Stimulated activated naive CD8-positive, alpha-beta T cell treated with anti-CD3 and anti-CD28 coated beads, Interleukin-15, Interleukin-2, amounts not matched to agents 100 ng/mL and 50 ng/mL, for 24 hours (primary cell): ENCODE measurements around the gene HIVEP3.

Experiments
- H3K27ac Mint-ChIP-seq: one replicate; pipeline ENCODE4 v1.8.0; 2021; ENCODE audit warnings: mild to moderate bottlenecking, mixed read lengths
- H3K27me3 Mint-ChIP-seq: one replicate; pipeline ENCODE4 v1.8.0; 2021; ENCODE audit warnings: mixed read lengths
- H3K36me3 Mint-ChIP-seq: one replicate; pipeline ENCODE4 v1.8.0; 2021; ENCODE audit warnings: low read depth, mixed read lengths
- H3K4me1 Mint-ChIP-seq: one replicate; pipeline ENCODE4 v1.8.0; 2021; ENCODE audit warnings: low read depth, mixed read lengths
- H3K4me3 Mint-ChIP-seq: one replicate; pipeline ENCODE4 v1.8.0; 2021; ENCODE audit warnings: mild to moderate bottlenecking, mixed read lengths
- H3K9me3 Mint-ChIP-seq: one replicate; pipeline ENCODE4 v1.8.0; 2021; ENCODE audit warnings: mixed read lengths

Gene HIVEP3

DNA sequence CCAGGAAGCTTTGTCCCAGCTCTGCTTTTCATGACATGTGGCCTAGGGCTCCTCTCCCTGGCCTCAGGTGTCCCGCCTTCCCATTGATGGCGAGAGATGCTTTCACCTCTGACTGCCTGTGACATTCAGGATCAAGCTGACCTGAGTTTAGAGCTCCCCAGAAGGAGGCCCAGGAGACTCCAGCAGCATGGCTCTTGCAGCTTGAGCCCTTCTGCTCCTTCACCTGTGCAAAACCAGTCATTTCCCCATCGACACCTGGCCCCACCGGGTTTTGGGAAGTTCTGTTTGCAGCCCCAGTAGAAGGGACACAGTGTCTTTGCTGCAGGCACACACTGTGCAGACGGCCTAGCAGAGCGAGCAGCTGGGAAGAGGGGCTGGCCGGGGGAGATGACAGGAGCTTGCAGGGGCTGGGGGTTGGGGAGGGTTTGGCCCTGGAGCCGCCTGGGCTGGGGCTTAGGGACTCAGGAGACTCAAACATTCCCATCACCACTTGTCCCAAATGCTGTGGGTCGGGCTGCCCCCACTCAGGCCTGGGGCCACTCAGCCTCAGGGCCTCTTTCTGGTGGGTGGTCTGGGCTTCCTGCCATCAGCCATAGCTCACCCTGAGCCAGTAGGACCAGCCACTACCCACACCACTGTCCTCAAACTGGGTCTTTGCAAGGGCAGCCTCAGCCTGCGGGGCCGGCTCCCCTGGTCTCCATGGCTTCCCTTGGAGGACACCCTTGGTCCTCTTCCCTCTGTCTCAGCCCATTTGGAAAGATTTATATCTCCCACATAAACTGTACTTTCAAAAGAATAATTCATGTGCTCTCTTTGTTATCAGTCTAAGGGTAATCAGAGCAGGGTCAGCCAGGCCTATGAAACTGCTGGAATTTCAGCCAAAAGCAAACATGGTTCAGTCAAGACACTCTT lies 430.4 kb downstream of the HIVEP3 start:
- Mint-ChIP-seq H3K9me3 (no peaks in the 10 kb centered on the region), H3K27me3 (peaks cover 20% of the 10 kb centered on the region), H3K36me3 (no peaks in the 10 kb centered on the region), H3K4me1 (peaks cover 11% of the 10 kb centered on the region), H3K27ac (no peak overlapping the region), H3K4me3 (no peak overlapping the region)

DNA sequence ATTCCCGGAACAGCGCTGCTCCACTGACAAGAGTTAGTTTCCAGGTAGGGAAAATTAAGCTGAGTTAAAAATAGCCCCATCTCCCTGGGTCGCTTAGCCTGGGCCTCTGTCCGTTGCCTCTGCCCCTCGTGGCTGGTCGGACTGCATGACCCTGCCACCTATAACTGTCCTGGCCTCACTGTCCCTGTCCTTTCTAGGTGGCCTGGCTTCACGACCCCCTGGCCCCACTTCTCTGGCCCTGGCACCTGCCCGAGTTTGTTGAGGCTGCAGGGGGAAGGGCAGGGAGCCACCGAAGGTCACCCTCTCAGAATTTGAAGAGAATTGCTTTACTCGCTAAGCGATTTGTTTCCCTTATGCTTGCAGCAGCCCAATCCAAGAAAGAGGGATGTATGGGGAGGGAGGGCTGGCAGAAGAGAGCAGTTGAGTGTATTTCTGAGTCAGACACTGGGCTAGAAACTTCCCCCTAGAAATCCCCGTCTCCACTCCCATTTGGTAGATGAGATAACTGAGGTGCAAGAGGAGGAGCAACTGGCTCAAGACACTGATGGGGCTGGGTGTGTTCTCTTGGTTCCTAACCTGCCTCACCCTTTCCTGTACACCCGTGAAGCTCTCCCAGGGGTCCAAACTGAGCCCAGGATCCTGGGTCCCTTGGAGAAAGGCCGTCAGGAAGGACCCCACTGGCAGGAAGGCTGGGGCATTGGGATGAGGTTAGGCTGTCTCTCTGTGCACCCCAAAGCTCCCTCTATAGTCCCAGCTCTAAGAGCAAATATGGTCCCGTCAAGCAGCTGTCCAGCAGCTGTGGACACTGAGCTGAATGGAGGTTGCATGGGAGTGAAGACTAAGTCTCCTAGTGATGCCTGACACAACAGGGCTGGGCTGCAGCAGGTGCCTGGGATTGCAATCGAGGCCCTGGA lies 431.3 kb downstream of the HIVEP3 start:
- no peaks in the 10 kb centered on the region for H3K9me3 Mint-ChIP-seq
- peaks cover 20% of the 10 kb centered on the region for H3K27me3 Mint-ChIP-seq
- peaks cover 8% of the 10 kb centered on the region for H3K4me1 Mint-ChIP-seq
- H3K36me3 Mint-ChIP-seq = no peaks in the 10 kb centered on the region
- H3K27ac Mint-ChIP-seq = no peak overlapping the region
- H3K4me3 Mint-ChIP-seq = no peak overlapping the region

DNA sequence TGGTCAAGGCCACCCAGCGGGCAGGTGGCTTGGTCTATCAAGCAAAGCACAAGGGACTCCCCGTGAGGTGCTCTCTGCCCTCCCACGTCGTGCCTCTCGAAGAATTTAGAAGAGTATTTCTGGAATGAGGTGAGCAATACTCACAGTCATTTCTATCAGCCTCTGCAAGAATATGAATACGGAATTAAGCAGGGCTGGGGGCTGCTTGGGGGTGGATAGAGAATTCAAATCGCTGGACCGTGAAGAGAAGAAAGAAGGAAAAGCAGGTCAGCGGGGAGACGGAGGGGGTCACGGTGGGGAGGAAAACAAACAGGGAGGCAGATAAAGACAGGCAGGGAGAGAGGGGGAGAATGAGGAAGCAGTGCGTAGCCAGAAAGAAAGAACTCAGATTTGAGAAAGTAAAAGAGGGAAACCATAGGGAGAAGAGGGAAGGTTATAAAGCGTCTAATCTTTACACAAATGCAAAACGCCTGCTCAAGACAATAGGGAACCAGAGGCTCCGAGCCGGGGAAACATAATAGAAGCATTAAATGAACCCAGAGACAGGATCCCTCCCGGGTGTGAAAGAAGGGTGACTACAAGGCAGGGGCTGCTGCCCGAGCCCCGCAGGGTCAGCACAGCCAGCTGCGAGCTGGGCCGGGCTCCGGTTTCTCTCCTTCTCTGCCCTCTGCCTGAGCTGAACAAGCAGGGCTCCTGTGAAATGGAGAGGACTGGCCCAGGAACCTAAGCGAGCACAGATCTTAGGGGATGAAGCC lies 432.2 kb downstream of the HIVEP3 start:
- H3K36me3 Mint-ChIP-seq = no peaks in the 10 kb centered on the region
- H3K4me1 Mint-ChIP-seq = peaks cover 8% of the 10 kb centered on the region
- peaks cover 20% of the 10 kb centered on the region for H3K27me3 Mint-ChIP-seq
- no peaks in the 10 kb centered on the region for H3K9me3 Mint-ChIP-seq
- H3K4me3 Mint-ChIP-seq = no peak overlapping the region
- peak overlapping the region; percentile 46 for H3K27ac Mint-ChIP-seq

DNA sequence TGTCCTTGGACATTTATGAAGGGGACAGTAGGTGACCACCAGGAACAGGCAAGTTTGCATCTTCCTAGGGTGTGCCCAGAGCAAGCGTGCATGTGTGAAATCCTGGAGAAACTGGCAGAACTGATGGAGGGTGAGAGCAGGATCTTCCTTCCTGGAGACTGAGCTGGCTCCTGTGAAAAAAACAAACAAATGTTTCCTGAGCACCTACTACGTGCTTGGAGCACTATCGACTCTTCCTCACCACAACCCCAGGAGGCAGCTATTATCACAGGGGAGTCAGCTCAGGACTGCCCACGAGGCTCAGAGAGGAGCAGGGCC lies 432.7 kb downstream of the HIVEP3 start:
- Mint-ChIP-seq H3K4me3 (no peak overlapping the region), H3K4me1 (peaks cover 8% of the 10 kb centered on the region), H3K27ac (peak overlapping the region; percentile 46), H3K9me3 (no peaks in the 10 kb centered on the region), H3K36me3 (no peaks in the 10 kb centered on the region), H3K27me3 (peaks cover 20% of the 10 kb centered on the region)

DNA sequence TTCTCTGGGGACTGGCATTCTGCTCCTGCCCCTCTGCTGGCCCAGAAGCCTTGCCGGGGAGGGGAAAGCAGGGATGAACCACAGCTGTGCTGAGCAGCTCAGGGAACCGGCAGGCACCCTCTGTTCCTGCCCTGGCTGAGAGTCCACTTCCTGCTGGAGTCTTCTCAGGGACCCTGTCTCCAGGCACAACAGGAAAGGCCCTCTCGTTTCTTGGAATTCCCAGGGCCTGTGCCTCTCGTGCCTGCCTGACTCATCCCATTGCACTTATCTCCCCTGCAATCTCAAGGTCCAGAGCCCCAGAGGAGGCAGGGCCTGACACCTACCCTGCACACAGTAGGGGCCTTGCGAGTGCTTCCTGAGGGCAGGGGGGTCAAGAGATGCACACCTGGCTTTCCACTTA lies 433.1 kb downstream of the HIVEP3 start:
- Mint-ChIP-seq H3K4me1 (peaks cover 8% of the 10 kb centered on the region), H3K27ac (no peak overlapping the region), H3K36me3 (no peaks in the 10 kb centered on the region), H3K4me3 (no peak overlapping the region), H3K9me3 (no peaks in the 10 kb centered on the region), H3K27me3 (peaks cover 20% of the 10 kb centered on the region)

DNA sequence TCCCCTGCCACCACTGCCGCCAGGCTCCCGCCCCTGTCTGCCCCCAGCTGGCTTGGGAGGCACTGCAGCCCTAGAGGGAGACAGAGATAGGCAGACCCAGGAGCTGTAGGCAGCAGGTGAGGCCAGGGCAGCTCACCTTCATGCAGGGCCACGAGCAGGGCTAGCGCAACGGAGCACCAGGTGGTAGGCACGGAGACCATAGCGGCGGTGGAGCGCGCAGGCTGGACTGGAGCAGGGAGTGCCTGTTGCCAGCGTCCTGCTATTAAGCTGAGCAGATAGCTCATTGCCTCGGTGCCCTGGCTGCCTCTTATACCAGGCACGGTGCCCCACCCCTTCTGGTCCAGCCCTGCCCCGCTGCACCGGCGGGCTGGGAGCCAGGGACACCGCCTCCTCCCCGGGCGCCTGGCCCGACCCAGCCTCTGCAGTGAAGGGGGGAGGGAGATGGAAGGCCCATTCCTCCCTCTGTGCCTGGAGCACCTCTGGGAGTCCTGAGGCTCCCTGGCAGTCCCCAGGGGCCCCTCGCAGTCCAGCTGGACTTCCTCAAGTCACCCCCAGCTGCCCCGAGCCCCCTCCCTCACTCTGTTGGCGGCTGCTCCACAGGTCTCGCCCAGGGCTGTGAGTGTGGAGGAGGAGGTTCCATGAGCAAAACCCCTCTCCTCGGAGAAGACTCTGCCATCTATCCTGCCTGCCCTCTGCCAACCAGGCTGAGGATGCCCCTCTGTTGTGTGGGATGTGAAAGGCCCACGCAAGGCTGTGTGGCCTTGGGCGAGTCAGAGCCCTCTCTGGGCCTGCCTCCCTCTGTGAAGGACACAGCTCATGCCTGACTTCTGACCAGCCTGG lies 434.1 kb downstream of the HIVEP3 start, which contains the start of gene EDN2:
Gene EDN2, minus strand, starts transcription at position 282 of the 840 bp plus-strand sequence. Its CDS starts 82 bp downstream, at position 200.
- Mint-ChIP-seq H3K27ac (no peak within 1 kb of the TSS), H3K4me1 (peaks cover 8% of the 10 kb centered on the region)

DNA sequence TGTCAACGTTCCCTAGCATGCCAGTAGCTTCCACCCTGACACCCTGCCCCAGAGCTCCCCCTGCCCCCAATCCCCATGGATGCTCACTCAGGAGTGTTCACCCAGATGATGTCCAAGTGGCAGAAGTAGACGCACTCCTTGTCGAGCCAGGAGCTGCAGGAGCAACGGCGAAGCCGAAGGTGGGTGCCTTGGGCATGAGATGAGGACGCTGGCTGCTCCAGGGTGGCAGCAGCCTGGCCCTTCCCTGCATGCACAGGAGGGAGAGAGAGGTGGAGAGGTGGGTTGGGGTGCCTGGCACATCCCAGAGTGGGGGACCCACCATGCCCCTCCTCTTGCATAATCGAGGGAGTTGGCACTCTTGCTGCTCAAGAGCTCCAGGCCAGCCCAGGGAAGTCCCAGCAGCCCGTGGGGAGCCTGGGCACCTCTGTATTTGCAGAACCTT lies 434.7 kb downstream of the HIVEP3 start:
- H3K9me3 Mint-ChIP-seq = no peaks in the 10 kb centered on the region
- H3K27me3 Mint-ChIP-seq = peaks cover 10% of the 10 kb centered on the region
- H3K4me3 Mint-ChIP-seq = no peak overlapping the region
- H3K36me3 Mint-ChIP-seq = no peaks in the 10 kb centered on the region
- peaks cover 8% of the 10 kb centered on the region for H3K4me1 Mint-ChIP-seq
- H3K27ac Mint-ChIP-seq = no peak overlapping the region

More for the DNA sequence above, 434.1 kb downstream of the HIVEP3 start, which contains the start of gene EDN2:
- H3K27me3 Mint-ChIP-seq = peaks cover 15% of the 10 kb centered on the region
- H3K36me3 Mint-ChIP-seq = no peaks in the 10 kb centered on the region
- no peak within 1 kb of the TSS for H3K4me3 Mint-ChIP-seq
- H3K9me3 Mint-ChIP-seq = no peaks in the 10 kb centered on the region

DNA sequence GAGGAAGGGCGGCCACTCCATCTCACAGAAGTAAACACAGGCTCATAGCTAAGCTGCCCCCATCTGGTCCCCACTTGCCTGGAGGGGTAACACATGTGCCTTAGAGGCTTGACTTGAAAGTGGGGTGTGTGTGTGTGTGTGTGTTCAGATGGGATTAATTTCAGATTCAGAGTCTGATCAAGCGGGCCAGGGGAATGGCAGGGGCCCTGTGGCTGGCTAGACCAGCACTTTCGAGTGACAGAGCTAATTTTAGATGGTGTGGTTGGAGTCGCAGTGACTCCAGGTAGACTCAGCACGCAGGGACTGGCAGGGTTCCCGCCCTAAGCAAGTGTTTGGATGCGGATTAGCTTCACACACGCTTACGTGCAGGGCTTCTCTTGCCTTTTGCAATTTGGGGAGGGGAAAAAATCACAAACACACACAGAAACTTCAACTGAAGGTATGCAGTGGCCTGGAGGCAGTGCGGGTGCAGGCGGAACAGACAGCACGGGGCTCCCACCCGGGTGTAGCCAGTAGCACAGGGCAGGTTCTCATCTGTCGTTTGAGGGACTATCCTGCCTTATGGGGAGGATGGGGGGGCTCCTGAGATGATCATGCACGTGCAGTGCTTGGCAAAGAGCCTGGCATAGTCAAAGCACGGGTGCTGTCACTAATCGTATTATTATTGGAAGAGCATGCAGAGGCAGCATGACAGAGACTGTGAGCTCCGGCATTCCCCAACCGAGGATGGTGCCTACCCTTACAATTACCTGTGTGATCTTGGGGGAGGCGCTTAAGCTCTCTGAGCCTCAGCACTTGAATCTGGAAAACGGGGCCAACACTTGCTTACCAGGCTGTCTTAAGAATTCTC lies 435.5 kb downstream of the HIVEP3 start:
- no peaks in the 10 kb centered on the region for H3K9me3 Mint-ChIP-seq
- H3K27me3 Mint-ChIP-seq = peaks cover 10% of the 10 kb centered on the region
- peaks cover 8% of the 10 kb centered on the region for H3K4me1 Mint-ChIP-seq
- H3K27ac Mint-ChIP-seq = no peak overlapping the region
- no peaks in the 10 kb centered on the region for H3K36me3 Mint-ChIP-seq
- H3K4me3 Mint-ChIP-seq = no peak overlapping the region

DNA sequence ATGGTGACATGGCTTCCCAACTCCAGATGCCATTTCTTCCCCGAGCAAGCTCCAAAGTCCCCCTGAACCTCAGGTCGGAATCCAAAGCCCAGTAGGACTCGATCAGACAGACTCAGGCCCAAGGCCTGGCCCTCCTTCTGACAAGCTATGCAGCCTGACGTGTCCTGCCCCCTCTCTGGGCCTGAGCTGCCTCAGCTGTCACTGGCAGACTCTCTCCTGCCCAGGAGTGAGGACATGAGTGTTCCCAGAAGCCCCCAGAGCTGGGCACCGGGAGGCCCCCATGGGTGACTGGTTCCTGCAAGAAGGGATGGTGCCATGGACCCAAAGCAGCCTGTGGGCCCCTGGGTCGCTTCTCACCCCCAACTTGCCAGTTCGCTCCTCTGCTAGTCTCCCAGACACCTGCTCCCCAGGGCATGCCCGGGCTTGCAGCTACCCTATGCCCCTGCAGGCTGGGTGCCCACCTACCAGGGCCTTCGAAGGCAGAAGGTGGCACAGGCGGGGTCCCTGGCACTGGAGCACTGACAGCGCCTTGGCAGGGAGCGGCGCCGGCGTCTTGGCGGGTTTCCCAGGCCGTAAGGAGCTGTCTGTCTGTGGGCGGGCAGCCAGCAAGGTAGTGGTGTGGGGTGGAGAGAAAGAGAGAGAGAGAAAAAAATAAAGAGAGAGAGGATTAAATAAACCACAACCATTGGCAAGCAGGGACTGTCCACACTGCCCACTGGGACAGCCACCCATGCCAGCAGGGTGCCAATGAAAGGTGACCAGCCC lies 436.5 kb downstream of the HIVEP3 start:
- Mint-ChIP-seq H3K27ac (no peak overlapping the region), H3K36me3 (no peaks in the 10 kb centered on the region), H3K4me1 (peaks cover 8% of the 10 kb centered on the region), H3K9me3 (no peaks in the 10 kb centered on the region), H3K4me3 (no peak overlapping the region), H3K27me3 (peaks cover 10% of the 10 kb centered on the region)

DNA sequence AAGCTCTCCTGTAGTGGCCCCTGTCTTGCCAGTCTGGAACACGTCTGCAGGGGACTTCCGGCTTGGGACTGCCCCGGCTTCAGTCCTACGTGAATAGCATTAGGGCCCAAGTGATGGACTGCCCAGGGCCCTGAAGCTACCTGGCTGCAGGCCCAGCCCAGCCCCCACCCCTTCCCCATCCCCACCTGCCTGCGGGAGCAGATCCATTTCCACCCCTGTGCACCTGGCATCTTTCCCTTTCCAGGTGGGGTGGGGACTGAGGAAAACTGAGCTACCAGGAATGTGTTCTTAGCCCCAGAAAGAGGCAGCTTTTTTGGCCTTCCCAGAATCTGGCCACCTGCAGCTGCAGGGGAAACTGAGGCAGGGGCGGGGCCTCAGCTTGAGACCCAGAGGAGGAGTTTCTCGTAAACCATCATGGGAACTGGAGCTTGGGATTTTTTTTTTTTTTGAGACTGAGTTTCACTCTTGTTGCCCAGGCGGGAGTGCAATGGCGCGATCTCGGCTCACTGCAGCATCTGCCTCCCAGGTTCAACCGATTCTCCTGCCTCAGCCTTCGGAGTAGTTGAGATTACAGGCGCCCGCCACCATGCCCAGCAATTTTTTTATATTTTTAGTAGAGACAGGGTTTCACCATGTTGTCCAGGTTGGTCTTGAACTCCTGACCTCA lies 437.5 kb downstream of the HIVEP3 start:
- Mint-ChIP-seq H3K27me3 (peaks cover 5% of the 10 kb centered on the region), H3K36me3 (no peaks in the 10 kb centered on the region), H3K9me3 (no peaks in the 10 kb centered on the region), H3K4me1 (peaks cover 2% of the 10 kb centered on the region), H3K27ac (no peak overlapping the region), H3K4me3 (no peak overlapping the region)

DNA sequence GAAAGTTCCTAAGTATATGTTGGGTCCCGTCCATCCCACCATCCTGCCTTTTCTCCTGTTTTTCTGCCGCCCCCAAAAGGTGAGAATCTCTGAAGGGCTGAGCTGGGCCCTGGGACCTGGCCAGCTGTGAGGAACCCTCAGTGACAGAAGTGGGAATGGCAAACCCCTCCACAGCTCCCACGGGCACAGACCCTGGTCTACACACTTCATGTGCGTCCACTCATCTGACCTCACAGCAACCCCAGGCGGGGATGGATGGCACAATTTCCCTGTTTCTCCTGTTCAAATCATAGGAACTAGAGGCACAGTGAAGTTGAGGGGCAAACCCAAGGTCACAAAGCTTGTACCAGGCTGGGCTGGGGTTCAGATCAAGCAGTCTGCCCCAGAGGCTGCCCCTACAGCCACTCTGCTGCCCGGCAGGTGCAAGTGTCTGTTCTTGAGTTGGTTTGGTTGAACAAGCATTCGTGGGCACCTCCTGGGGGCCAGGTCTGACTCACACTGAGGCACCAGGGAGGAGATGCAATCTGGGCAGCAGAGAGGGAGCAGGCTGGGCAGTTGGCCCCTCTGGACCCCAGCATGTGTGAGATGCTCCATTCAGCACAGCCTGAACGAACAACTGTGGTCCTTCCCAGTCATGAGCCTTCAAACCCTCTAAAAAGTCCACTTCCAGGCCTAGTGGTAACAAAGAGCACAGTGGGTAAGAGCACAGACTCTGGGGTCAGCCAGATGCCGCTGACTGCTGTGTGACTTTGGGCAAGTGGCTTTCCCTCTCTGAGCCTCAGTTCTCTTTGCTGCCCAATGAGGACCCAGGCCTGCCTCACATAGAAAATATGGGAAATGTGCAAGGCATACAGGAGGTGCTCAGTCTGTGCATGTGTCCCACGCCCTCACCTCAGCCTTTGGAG lies 438.3 kb downstream of the HIVEP3 start:
- no peaks in the 10 kb centered on the region for H3K36me3 Mint-ChIP-seq
- no peak overlapping the region for H3K27ac Mint-ChIP-seq
- H3K4me1 Mint-ChIP-seq = no peaks in the 10 kb centered on the region
- H3K9me3 Mint-ChIP-seq = no peaks in the 10 kb centered on the region
- H3K4me3 Mint-ChIP-seq = no peak overlapping the region
- H3K27me3 Mint-ChIP-seq = no peaks in the 10 kb centered on the region

DNA sequence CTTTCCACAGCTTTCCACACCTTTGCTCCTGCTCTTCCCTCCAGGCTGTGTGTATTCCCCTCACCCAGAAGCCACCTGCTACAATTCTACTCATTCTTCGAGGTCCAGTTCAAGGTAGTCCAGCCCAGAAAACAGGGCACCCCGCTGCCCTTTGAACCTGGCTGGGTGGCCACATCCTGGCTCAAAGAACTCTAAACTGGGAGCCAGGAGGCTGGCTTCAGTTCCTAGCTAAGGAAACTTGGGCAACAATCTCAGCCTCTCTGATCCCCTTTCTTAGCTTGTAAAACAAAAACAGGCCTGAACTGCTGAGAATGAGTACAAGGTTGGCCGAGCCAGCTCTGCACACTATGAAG lies 438.9 kb downstream of the HIVEP3 start:
- no peaks in the 10 kb centered on the region for H3K27me3 Mint-ChIP-seq
- no peak overlapping the region for H3K4me3 Mint-ChIP-seq
- H3K27ac Mint-ChIP-seq = no peak overlapping the region
- H3K4me1 Mint-ChIP-seq = no peaks in the 10 kb centered on the region
- no peaks in the 10 kb centered on the region for H3K9me3 Mint-ChIP-seq
- no peaks in the 10 kb centered on the region for H3K36me3 Mint-ChIP-seq
